GM18502 (cell line): ENCODE results near the gene B3GAT3.
"Not testable (repeated sequence)": the region's sequence is repeated elsewhere in the genome, so short reads cannot be mapped to it uniquely, and the experiment has no call there.

ENCODE experiments used
- ATAC-seq: cut with Tn5 transposase; IDR thresholded peaks from one replicate; pipeline ENCODE4 v1.9.1; 2021; ENCODE audit warnings: mild to moderate bottlenecking; ENCODE audit not compliant: unreplicated experiment, poor library complexity

B3GAT3 gene

DNA sequence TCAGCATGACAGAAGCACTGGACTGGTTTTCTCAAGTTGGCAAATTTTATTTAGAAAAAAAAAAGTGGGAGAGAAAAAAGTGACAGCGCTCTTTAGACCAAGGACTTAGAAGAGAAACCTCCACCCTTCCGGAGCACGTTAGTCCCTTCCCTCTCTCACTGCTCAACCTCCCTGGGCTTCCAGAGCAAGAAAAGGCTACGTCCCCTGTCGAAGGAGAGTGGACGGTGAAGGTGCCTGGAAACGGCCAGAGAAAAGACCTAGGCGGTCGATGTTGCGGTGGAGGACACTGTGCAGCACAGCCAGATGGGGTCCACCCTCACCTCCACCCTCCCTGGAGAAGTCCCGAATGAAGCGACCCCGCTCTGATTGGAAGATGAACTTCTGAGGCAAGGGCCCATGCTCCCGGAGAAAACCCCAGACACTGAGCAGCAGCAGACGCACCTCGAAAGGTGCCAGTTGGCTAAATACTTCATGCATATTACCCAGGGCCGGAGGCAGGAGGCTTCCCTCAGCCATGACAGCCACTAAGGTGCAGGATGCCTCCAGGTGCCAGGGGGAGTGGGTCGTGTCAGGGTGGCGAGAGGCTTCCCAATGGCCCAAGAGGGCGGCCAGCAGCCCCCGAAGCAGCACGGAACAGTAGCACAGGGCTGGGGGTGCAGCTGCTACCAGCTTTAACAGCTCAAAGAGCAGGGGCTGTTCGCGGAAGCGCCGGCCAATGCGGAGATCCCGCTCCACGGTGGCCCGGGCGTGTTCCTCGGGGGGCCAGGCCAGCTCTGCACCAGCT lies 25.2 kb upstream of the B3GAT3 start:
- ATAC-seq, result peak; percentile 1

DNA sequence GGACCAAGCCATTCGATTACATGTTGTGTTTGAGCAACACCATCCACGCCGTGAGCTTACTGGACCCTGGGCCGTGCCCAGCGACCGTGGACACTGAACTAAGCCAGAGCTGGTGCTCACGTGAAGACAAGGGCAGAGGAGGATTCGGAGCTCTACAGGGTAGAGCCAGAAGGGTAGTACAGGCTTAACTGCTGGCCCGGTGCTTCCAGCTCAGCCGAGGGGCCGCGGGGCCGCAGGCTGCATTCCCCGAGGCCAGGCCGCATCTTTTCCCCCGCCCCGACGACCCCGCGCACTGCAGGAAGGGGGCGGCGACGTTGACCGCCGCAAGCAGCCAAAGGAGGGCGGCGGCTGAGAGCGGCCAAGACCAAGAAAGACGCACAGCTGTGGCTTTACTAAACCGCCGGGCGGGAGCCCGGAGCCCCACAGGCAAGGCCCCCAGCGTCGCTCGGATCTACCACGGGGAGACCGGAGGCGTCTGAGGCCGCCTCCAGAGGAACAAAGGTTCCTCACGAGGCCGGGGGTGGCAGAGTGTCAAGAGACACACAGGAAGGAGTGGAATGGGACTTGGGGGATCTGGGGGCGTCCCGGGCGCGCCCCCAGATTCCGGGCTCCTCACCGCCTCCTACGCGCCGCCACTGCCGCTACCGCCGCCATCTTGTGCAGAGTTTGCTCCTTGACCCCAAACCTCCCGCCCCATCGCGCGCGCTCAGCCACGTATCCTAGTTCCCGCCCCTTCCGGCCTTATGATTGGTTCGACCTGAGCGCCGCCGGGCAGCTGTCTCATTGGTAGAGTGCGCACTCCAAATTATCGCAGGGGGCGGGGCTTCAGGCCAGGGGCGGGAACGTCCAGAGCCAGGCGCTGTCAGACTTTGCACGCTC lies 24.4 kb upstream of the B3GAT3 start, which contains the start of gene GANAB:
Gene GANAB, minus strand, starts transcription at position 668 of the 879 bp plus-strand sequence. Its CDS starts 14 bp downstream, at position 654.
- ATAC-seq, result peak; percentile 90

DNA sequence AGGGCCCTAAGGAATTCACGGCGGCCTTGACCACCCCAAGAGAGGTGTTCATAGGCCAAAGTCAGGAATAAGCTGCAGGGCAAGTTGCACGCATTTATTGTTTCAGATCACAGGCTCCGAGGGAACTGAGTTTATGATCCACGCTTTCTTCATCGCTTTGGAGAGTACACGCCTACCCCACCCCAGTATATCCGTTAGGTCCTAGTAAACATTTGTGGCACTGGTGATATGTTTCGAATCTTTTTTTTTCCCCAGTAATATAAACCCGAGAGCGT lies 23.8 kb upstream of the B3GAT3 start:
- no peak for ATAC-seq

DNA sequence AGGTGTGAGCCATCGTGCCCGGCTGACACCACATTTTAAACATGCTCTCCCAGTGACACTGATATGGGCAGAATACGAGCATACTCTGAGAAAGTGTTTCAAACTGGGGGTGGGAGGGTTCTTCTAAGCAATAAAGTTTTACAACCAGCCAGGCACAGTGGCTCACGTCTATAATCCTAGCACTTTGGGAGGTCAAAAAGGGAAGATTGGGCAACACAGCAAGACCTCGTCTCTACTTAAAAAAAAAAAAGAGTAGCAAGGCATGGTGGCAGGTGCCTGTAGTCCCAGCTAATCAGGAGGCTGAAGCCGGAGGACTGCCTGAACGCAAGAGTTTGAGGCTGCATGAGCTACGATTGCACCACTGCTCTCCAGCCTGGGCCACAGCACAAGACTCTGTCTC lies 22.4 kb upstream of the B3GAT3 start:
- ATAC-seq, result no peak

DNA sequence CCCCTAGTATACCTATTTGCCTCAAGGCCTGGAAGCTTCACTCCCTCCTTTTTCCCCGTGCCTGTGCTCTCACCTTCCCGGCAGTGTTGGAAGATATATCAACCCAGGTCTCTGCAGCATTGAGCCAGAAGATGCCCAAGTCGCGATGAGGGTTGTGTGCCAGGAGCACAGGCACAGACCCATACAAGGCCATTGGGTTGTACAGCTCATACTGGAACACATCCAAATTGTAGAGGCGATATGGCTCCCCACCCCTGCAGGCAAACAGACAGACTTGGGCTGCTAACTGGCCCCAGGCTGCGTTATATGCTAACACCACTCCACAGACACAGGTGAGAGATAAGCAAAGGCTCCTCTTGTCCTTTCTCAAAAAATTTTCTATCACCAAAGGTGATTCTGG lies 10.7 kb upstream of the B3GAT3 start:
- ATAC-seq, result no peak

DNA sequence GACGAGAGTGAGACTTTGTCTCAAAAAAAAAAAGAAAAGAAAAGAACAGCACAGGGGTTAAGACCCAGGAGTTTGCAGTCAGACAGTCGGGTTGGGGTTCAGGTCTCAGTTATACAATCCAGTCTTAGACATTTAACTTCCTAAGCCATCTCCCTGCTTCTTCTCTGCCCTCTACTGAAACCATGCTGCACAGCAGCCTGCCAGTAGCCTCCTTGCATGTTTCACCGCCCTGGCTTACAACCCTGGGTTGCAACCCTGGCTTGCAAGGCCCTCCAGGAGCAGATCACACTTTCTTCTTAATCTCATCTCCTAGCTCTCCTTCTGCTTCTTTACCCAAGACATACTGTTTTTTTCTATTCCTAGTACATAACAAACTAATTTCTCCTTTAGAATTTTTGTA lies 5.9 kb upstream of the B3GAT3 start:
- ATAC-seq, result no peak

DNA sequence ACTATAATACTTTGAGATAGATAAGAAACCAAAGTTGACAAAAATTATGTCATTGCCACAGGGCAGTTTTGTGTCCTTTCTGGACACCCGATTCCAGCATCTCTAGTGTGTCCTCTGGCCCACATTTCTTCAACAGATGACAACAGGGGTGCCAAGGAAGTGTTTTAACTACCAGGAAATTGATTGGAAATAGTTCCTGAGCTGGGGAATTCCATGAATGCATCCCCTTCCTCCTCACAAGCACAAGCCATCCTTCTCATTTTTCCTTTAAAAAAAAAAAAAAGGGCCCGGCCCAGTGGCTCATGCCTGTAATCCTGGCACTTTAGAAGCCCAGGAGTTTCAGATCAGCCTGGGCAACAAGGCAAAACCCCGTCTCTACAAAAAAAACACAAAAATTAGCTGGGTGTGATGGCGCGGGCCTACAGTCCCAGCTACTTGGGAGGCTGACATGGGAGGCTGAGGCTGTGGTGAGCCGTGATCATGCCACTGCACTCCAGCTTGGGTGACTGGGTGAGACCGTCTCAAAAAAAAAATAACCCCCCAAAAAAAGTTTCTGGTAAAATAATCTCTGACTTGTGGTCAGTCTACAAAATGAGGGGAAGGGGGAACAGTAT lies 797 bp upstream of the B3GAT3 start:
- ATAC-seq, result no peak

DNA sequence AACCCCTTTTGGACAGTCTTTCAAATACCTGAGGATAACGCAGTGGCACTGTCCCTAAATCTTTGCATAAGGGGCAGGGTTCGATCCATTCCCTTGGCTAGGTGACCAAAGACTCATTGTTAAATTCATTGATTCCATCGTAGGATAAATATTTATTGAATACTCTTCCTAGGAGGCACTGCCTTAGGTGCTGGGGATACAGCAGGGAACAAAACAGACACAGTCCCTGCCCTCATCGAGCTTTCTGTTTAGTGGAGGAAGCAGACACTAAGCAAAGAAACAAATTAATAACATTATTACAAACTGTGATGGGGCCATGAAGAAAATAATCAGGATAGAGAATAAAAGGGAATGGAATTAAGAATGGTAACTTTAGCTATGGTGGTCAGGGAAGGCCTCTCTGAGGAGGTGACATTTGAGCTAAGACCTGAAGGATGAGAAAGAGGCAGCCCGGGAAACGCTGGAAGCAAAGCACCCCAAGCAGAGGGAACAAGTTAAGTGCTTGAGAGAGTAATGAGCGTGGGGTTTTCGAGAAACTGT lies 689 bp downstream of the B3GAT3 start:
- no peak for ATAC-seq

DNA sequence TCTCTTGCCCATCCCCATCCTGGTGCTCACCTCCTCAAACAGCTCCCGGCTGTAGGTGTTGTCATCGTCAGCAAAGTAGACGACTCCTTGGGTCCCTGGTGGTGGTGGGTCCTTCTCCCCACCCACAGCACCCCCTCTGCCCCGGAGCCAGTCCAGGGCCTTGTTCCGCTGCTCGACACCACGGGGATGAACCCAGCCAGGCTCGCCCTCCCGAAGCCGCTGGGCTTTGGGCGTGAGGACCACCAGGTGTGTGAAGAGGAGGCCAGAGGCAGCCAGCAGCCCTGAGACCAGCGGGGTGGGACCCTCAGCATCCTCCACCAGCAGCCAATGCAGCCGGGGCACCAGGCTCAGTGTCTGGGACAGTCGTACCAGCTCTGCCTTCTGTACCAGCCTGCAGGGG lies 4.8 kb downstream of the B3GAT3 start:
- not testable (repeated sequence) for ATAC-seq

DNA sequence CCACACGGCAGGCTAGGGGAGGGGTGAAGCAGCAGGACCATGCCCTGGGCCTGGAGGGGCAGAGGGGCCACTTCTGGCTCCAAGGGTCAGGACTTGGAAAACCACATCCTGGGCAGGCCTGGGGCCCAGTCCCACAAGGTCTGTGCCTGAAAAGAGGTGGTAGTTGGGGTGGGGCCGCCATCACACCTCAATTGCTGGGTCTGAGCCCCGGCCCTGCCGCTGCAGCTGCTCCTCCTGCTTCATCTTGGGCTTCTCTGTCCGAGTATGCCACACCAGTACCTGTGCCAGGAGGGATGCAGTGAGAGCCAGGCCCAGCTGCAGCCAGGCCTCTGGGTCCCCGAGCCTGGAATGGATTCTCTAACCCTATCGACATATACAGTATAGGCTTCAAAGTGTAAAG lies 6.3 kb downstream of the B3GAT3 start:
- no peak for ATAC-seq

DNA sequence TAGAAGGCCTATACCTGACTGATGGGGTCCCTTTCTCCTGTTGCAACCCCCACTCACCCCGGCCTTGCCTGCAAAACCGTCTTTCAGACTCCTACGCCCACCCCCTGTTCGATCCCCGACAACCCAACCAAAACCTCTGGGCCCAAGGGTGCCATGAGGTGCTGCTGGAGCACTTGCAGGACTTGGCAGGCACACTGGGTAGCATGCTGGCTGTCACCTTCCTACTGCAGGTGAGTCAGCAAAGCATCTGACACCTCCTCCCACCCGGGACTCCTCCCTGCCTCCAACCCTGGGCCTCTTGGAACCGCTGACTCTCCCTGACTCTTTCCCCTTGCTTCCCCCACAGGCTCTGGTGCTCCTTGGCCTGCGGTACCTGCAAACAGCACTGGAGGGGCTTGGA lies 7.5 kb downstream of the B3GAT3 start:
- ATAC-seq, result no peak

DNA sequence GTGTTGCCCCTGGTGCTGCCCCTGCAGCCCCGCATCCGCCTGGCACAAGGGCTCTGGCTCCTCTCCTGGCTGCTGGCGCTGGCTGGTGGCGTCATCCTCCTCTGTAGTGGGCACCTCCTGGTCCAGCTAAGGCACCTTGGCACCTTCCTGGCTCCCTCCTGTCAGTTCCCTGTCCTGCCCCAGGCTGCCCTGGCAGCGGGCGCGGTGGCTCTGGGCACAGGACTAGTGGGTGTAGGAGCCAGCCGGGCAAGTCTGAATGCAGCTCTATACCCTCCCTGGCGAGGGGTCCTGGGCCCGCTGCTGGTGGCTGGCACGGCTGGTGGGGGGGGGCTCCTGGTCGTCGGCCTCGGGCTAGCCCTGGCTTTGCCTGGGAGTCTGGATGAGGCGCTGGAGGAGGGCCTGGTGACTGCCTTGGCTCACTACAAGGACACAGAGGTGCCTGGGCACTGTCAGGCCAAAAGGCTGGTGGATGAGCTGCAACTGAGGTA lies 8.5 kb downstream of the B3GAT3 start:
- no peak for ATAC-seq

DNA sequence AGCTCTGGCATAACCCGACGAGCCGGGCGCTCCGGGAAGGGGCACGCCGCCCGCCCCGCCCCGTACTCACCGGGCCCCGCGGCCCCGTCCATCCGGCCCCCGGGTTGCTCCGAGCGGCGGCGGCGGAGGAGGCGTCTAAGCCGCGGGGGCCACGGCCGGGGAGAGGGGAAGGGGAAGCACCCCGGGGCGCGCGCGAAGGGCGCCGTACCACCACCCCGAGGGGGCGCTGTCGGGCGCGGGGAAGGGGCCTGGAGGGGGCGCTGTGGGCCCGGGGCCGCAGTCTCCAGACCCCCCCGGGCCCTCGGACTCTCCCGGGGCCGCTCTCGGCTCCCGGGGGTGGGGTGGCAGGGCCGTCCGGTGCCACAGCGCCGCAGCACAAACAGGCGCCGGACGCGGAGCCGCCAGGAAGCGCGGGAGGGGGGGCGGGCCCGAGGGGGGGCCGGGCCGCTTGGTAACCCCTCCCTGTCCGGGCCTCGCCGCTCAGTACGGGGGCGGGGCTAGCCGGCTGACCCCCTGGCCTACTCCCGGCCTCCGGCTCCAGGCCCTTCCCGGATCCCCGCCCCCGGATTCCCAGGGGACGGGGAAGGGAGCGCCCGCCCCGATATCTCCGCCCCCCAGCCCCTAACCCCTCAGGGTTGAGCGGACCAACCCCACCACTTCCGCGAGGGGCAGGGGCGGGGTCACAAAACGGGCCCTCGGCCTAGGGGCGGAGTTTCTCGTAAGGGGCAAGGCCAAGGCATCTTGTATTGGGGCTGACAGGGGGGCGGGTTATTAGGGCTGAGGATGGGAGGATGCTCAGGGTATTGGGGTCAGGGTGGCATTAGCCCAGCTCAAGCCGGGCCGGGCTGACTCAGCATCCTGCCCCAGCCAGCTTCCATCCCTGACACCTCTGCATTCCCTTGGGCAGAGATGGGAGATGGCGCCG lies 9.2 kb downstream of the B3GAT3 start, which contains the start of the genes EML3 and ROM1:
Gene EML3, minus strand, starts transcription at position 410 of the 925 bp plus-strand sequence. Its CDS starts 318 bp downstream, at position 92.
Gene ROM1, plus strand, starts transcription at position 892 of the 925 bp plus-strand sequence. Its CDS starts 25 bp downstream, at position 917.
- ATAC-seq, result peak; percentile 78

DNA sequence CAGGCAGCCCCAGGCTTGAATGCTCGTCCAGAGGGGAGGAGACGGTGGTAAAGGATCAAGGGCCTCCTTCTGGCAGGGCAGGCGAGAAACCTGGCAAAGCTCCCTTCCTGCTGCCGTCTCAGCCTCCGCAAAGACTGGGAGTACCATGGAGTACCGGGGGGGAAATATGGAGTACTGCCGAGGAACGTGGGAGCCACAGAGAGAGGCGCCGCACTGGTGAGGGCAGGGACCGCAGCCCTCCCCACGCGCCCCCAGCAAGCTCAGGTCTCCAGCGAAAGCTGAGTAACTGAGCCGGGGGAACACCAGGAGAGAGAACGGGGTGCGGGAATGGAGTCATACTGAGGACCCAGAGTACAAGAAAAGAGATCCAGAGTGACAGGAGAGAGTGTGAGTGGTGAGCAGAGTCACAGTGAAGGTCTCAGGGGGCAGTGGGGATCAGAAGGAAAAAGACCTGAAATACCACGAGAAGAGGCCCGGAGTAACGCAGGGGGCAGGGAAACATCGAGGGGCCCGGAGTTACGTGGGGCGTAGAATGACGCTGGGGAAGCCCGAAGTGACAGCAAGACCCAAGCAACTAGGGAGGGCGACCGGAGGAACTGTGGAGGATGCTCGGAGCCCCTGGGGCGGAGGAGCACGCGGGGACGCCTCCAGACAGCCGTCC lies 10.0 kb downstream of the B3GAT3 start:
- ATAC-seq, result peak; percentile 20

DNA sequence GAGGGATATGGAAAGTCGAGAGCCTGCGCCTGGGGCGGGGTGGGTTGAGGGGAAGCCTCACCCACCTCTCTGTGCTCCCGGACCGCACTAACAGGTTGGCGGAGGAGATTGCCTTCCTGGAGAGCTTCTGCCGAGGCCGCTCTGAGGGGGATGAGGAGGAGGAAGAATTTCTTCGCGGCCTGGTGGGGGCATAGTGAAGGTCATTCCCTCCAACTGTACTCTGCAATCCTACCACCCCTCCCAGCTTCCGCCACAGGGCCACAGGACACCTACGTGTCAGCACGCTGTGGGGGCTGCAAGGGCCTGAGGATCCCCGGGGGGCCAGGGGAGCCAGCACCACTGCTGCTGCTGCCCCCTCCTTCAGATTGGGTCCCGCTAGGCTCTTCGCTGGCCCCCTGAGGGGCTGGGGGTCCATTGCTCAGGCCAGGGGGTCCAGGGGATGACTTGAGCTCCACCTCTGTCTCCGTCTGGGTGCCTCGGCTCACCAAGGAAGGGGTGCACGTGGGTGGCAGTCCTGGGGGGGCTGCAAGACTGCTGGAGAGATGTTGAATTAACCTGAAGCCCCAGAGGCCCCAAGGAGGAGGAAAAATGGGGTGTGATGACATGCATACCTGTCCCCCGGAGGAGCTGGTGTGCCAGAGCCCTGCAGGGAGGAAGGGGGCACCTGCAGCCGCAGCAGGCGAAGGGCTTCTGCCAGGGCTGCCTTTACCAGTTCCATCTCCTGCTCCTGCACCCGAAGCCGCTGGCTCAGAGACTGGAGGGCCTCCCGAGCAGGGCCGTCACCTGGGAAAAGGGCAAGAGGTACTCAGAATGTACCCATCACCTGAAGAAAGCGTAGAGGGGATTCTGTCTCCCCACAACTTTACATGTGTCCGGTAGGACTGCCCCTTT lies 10.7 kb downstream of the B3GAT3 start:
- no peak for ATAC-seq

DNA sequence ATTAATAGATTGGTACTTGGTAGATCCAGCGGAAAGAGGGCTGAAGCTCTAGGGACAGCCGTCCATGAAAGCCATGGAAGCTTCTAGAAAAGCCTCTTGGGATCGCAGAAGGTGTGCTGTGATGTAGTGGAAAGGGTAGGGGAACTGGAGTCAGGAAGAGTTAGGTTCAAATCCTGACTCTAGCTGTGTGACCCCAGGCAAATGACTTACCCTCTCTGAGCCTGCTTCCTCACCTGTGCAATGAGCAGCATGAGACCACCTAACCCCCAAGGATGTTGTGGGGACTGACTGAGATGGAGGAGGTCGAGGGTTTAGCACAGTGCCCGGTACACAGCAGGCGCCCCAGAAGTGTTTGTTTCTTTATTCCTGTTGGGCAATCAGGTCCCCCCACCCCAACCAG lies 11.4 kb downstream of the B3GAT3 start:
- no peak for ATAC-seq

DNA sequence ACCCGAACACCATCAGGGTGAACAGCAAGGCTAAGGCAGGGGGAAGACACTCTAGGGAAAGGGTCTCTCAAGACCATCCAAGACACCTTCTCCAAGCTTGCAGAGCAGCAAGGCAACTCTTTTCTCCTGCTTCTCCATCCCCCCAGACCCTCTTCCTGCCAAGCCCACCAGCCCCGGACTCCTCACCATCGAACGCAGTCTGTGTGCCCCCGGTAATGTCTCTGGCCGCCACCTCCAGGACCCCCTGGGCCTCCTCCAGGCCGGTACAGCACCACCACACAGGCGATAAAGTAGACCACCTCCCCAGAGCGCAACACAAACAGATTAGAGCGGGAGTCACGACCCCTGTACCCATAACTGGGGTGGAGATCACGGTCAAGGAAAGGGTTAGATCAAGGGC lies 13.0 kb downstream of the B3GAT3 start:
- no peak for ATAC-seq

DNA sequence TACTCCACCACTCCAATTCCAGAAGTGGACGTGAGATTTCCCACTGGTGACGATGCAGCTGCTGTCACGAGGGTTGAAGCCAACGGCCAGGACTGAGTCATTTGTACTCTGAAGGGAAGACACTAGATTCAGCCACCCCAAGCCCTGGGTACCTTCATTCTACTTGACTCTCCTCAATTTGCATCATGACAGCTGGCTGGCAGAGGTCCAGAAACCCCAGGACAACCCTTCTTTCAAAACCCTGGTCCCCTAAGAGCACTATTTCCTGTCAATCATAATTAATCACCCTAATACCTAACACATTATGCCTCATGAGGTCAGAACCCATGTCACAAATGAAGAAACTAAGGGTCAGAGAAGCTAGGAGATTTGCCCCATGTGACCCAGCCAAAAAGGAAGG lies 14.1 kb downstream of the B3GAT3 start:
- no peak for ATAC-seq
